ENCODE measurements around the gene IGDCC3. TPM values are rescaled to one million over a fixed set of nuclear protein-coding genes. Genes with fewer than 3 reads are reported as not detected.
"Not testable (repeated sequence)": the region's sequence is repeated elsewhere in the genome, so short reads cannot be mapped to it uniquely, and the experiment has no call there.

IGDCC3 gene
- total RNA-seq, 1 donor from 2014 or later, result not detected

GRCh38 chr15:65371976-65372786 lies 5.6 kb downstream of the IGDCC3 start:
- no peak for DNase-seq (ENCODE audit: low read depth, low spot score)

GRCh38 chr15:65370885-65371284 lies 6.9 kb downstream of the IGDCC3 start:
- DNase-seq (ENCODE audit: low read depth, low spot score), result no peak

GRCh38 chr15:65369651-65370050 lies 8.2 kb downstream of the IGDCC3 start:
- no peak for DNase-seq (ENCODE audit: low read depth, low spot score)

GRCh38 chr15:65369212-65369547 lies 8.6 kb downstream of the IGDCC3 start:
- no peak for DNase-seq (ENCODE audit: low read depth, low spot score)

GRCh38 chr15:65368302-65369211 lies 9.2 kb downstream of the IGDCC3 start:
- DNase-seq (ENCODE audit: low read depth, low spot score), result no peak

- DNase-seq (ENCODE audit: low read depth, low spot score), result no peak
Observed at GRCh38 chr15:65366122-65366892, 11.5 kb downstream of the IGDCC3 start.

GRCh38 chr15:65365229-65365628 lies 12.6 kb downstream of the IGDCC3 start:
- no peak for DNase-seq (ENCODE audit: low read depth, low spot score)

- DNase-seq (ENCODE audit: low read depth, low spot score), result no peak
Observed at GRCh38 chr15:65363766-65364165, 14.0 kb downstream of the IGDCC3 start.

GRCh38 chr15:65363306-65363705 lies 14.5 kb downstream of the IGDCC3 start:
- no peak for DNase-seq (ENCODE audit: low read depth, low spot score)

- no peak for DNase-seq (ENCODE audit: low read depth, low spot score)
Observed at GRCh38 chr15:65362491-65362890, 15.3 kb downstream of the IGDCC3 start.

GRCh38 chr15:65361708-65362459 lies 15.9 kb downstream of the IGDCC3 start:
- DNase-seq (ENCODE audit: low read depth, low spot score), result no peak

GRCh38 chr15:65360506-65360905 lies 17.3 kb downstream of the IGDCC3 start:
- no peak for DNase-seq (ENCODE audit: low read depth, low spot score)

- no peak for DNase-seq (ENCODE audit: low read depth, low spot score)
Observed at GRCh38 chr15:65355988-65356353, 21.8 kb downstream of the IGDCC3 start.

GRCh38 chr15:65355173-65355987 lies 22.4 kb downstream of the IGDCC3 start:
- DNase-seq (ENCODE audit: low read depth, low spot score), result no peak

GRCh38 chr15:65354835-65355172 lies 23.0 kb downstream of the IGDCC3 start:
- no peak for DNase-seq (ENCODE audit: low read depth, low spot score)

- DNase-seq (ENCODE audit: low read depth, low spot score), result not testable (repeated sequence)
Observed at GRCh38 chr15:65351972-65352371, 25.8 kb downstream of the IGDCC3 start.

GRCh38 chr15:65349338-65349737 lies 28.5 kb downstream of the IGDCC3 start:
- no peak for DNase-seq (ENCODE audit: low read depth, low spot score)

- not testable (repeated sequence) for DNase-seq (ENCODE audit: low read depth, low spot score)
Observed at GRCh38 chr15:65347756-65348155, 30.0 kb downstream of the IGDCC3 start.

GRCh38 chr15:65346856-65347598 lies 30.8 kb downstream of the IGDCC3 start:
- no peak for DNase-seq (ENCODE audit: low read depth, low spot score)

- DNase-seq (ENCODE audit: low read depth, low spot score), result no peak
Observed at GRCh38 chr15:65344914-65345275, 32.9 kb downstream of the IGDCC3 start.
